ENCODE results near the gene CARMIL1.

DNA sequence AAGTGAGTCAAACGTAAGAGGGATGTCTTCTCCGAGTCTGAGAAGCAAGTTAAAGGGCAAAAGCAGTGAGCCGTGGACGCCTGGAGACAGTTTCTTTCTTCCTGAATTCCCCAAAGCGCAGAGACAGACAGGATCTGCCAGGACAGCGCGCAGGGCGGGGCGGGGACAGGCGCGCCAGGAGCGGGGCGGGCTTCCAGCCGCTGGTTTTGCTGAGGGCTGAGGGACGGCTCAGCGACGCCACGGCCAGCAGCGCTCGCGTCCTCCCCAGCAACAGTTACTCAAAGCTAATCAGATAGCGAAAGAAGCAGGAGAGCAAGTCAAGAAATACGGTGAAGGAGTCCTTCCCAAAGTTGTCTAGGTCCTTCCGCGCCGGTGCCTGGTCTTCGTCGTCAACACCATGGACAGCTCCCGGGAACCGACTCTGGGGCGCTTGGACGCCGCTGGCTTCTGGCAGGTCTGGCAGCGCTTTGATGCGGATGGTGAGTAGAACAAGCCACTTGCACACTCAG is 372.9 kb downstream of the CARMIL1 start, which contains the start of gene SCGN:
- peak; percentile 30 for TF ChIP-seq ASH2L (IDR thresholded peaks at IDR 0.05; ENCODE audit: low read length)
- TF ChIP-seq CTCF (IDR thresholded peaks at IDR 0.05; ENCODE audit: control extremely low read depth in 1 of 3, insufficient read depth in 1 of 3, low read depth in 1 of 3, low read length in 3 of 3), result no peak
- TF ChIP-seq ZNF274 (IDR thresholded peaks at IDR 0.05; ENCODE audit: borderline replicate concordance, extremely low read depth, low read length), result no peak

Data from H1 (cell line).